NCI-H1092 treated with DMSO at 0.1 percent for 48 hours (cell line): Measurements from ENCODE around the gene TSC2.
"Not testable (repeated sequence)": the region's sequence is repeated elsewhere in the genome, so short reads cannot be mapped to it uniquely, and the experiment has no call there.

Experiments
- DNase-seq: peaks from one replicate; lab custom pipeline; 2025; lab: John Stamatoyannopoulos, UW

Gene TSC2

DNA sequence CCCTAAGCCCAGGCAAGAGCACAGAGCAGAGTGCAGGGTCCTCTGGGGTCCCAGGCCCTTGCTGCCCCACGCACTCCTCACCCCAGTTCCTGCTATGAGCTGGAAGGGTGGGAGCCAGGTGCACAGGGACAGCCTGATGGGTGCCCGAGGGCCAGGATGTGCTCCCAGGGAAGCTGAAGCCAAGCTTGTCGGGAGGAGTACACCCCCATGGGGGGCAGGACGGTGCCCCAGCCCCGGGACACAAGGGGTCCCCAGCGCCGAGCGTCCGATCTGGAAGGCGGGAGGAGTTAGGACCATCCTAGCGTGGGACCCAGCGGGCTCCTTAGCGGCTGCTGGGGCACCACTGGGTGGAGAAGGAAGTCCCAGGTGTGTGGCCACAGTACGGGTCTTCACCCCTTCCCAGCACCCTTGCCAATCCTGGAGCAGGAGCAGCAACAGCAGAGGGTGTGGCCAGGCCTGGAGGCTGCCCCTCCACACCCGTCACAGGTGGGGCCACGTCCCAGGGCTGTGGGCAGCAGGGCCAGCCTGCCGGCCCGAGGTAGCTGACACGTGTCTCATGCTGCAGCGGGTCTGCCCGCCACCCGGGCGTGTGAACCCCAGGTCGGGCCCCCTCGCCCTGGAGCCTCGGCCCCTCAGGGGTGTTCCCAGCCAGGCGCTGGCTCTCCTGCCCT is 76.1 kb downstream of the TSC2 start:
- DNase-seq: not testable (repeated sequence)

GRCh38 chr16:2124377-2124693 is 76.5 kb downstream of the TSC2 start:
- DNase-seq: not testable (repeated sequence)

- not testable (repeated sequence) for DNase-seq
These were observed 77.1 kb downstream of the TSC2 start for GRCh38 chr16:2124694-2125444.

GRCh38 chr16:2125609-2126008 is 77.8 kb downstream of the TSC2 start:
- not testable (repeated sequence) for DNase-seq

DNA sequence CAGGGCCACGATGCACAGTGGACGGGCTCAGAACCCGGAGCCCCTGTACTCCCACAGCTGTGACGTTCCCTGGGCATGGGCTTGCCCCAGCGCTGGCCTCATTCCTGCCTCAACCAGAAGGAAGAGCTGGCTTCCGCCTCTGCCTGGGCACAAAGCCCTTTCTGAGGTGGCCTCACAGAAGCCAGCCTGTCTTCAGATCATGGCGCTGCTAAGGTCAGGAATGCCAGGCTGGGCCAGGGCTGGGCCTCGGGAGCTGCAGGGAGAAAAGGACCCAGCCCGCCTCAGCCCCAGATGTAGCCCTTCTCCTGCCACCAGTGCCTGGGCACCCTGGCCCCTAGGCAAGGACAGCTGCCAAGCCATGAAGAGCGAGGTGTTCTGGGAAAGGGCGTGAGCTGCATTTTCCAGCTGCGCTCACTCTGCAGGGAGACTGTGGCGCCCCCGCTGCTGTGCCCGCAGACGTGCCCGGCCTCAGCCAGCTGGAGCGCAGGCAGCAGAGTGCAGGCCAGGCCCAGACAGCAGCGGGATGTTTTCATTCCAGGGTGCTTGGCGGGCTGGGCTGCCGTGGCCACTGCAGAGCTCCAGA is 78.5 kb downstream of the TSC2 start:
- not testable (repeated sequence) for DNase-seq

DNA sequence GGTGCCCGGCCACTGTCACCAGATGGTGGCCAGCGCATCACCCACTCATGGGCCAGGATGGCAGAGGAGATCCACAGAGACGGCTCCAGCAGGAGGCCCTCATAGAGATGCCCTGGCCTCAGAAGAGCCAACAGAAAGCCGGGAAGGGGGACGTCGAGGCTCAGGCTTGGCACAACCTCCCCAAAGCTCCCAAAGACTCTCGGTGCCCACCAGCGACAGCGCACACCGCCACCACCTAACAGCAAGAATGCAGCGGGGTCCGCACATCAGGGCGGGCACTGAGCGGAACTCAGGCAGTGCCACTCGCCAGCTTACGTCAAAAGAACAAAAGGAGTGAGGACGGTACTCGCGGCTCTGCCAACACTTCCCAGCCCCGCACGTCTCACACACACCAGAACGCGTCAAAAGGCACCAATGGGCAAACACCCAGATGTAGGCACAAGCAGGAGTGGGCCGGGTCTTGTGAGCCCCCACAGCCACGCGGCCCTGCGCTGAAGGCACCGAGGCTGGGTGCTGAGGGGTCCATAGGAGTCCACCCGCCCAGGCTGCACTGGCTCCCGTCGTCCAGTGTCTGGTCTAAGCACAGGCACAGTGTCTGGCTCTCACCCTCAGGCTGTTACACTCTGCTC is 79.3 kb downstream of the TSC2 start:
- not testable (repeated sequence) for DNase-seq

- DNase-seq: not testable (repeated sequence)
These were observed 80.0 kb downstream of the TSC2 start for GRCh38 chr16:2127630-2128280.

GRCh38 chr16:2129251-2129650 is 81.5 kb downstream of the TSC2 start:
- DNase-seq: not testable (repeated sequence)

GRCh38 chr16:2129890-2130447 is 82.2 kb downstream of the TSC2 start:
- not testable (repeated sequence) for DNase-seq

GRCh38 chr16:2133797-2134196 is 86.0 kb downstream of the TSC2 start:
- DNase-seq: not testable (repeated sequence)

DNA sequence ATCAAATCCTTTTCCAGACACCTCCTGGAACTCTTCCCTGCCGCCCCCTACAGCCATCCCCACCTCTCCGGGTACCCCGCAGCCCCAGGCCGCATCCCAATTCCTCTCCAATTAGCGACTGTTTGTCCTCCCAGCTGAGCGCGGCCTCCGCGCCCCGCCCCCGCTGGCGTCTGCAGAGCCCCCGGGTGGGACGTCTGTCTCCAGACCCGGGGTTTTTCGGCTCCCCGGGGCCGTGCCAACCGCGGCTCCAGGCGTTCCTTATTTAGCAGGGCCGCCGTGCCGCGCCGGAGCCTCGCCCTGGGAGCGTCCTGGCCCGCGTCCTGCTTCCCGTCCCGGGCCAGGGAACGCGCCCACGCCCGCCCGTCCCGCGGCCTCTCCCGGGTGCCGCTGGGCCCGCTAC is 87.3 kb downstream of the TSC2 start:
- not testable (repeated sequence) for DNase-seq

DNA sequence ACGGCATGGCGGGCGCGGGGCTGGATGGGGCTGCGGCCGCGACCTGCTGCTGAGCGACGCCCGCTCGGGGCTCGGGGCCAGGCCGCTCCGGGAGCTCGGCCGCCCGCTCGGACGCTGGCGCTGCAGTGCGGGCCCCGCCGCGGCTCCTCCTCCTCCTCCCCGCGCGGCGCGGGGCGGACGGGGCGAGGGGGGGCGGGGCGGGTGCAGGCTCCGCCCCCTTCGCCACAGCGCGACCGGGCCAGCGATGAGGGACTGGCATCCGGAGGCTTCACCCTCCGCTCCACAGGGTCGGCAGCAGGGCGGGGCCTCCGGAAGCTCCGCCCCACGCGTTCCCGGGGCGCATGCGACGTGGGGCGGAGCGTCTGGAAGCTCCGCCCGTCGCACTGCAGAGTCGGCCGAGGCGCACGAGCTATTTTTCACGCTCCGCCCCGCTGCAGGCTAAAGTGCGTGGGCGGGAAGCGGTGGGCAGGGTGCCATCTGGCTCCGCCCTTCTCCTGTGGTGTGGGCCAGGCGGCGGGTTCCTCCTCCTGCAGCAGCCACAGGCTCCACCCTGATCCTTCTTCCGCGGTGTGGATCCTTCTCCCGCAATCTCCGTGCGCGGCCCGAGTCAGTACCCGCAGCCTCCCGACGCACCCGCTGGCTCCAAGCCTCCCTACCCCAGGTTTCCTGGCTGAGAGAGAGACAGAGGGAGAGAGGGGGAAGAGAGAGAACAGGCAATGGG is 88.1 kb downstream of the TSC2 start, which contains the start of gene PKD1:
PKD1 (minus strand) TSS at position 129 of the 721 bp plus-strand sequence. CDS start 209 bp downstream, outside the sequence.
- peak; percentile 87 for DNase-seq
